ENCODE data around the gene OR10P1. TPM values are rescaled to one million over a fixed set of nuclear protein-coding genes. Genes with fewer than 3 reads are reported as not detected.

OR10P1 gene
- total RNA-seq, 6 donors from 2014 or later, result not detected

DNA sequence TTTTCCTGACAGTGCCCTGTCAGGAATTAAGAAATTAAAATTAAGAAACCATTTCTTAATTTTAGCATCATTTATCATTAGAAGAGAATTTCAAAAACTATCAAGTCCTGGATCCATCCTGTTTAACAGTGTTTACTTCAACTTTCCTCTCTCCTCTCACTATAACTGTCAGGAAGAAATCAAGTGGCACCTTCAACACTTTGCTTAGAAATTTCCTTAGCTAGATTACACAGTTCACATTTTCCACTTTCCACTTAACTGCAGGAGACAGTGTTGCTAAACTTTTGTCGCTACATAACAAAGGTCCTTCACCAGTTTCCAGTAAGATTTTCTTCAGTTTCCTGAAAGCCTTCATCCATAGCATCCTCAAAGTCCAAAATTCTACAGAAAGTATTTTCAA, 21.9 kb upstream of the OR10P1 start:
- Histone ChIP-seq H3K4me1 (peaks cover 3 to 16% (median 7%) of the 10 kb centered on the region in 4 donors), H3K27ac (no peak overlapping the region), H3K9me3 (peaks cover 0 to 19% (median 18%) of the 10 kb centered on the region in 4 donors), H3K4me3 (no peak overlapping the region), H3K36me3 (no peaks in the 10 kb centered on the region), H3K27me3 (no peaks in the 10 kb centered on the region)
- TF ChIP-seq, protein P1, sequence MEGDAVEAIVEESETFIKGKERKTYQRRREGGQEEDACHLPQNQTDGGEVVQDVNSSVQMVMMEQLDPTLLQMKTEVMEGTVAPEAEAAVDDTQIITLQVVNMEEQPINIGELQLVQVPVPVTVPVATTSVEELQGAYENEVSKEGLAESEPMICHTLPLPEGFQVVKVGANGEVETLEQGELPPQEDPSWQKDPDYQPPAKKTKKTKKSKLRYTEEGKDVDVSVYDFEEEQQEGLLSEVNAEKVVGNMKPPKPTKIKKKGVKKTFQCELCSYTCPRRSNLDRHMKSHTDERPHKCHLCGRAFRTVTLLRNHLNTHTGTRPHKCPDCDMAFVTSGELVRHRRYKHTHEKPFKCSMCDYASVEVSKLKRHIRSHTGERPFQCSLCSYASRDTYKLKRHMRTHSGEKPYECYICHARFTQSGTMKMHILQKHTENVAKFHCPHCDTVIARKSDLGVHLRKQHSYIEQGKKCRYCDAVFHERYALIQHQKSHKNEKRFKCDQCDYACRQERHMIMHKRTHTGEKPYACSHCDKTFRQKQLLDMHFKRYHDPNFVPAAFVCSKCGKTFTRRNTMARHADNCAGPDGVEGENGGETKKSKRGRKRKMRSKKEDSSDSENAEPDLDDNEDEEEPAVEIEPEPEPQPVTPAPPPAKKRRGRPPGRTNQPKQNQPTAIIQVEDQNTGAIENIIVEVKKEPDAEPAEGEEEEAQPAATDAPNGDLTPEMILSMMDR (IDR thresholded peaks at IDR 0.05), result no peak
- no peak for TF ChIP-seq POLR2AphosphoS5 (IDR thresholded peaks at IDR 0.05)
- no peak for TF ChIP-seq POLR2A (IDR thresholded peaks at IDR 0.05)
- no peak for TF ChIP-seq EP300 (IDR thresholded peaks at IDR 0.05)
- ATAC-seq (ENCODE audit: low FRiP score in 2 of 2), result no peak
- no peak for DNase-seq
- 87 to 88% methylated on average over 1 of the region's 1 CpG for WGBS, 2 donors

DNA sequence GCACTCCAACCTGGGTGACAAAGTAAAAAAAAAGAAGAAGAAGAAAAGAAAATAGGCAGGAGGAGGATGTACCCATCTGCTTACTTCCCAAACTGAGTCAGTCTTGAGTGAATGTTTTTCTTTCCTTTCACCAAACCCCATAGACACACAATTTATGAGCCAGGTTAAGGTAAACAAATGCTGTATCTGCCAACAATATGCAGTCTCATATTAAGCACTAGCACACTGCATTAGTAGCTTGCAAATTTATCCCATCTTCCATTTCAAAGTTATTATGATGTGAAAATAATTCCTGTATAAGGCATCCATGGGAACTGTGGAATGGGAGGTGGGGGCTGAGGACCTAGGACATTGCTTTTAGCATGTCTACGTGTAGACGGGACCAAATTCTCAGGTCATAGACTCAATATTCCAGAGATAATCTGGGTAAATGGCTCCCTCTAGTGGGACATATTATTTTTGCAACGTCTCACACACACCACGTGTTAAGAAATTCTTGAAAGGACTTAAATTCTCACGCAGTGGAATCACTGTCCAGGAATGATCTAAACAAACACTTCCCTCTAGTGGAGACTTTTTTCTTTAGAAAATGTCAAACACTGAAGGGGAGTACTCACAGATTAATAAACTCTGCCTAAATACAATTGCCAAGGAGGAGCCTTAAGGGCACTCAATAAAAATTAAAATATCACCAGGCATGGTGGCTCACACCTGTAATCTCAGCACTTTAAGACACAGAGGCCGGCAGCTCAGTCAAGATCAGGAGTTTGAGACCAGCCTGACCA, 17.1 kb upstream of the OR10P1 start:
- H3K36me3 ChIP-seq, result no peaks in the 10 kb centered on the region
- DNase-seq (no peak), ATAC-seq (ENCODE audit: low FRiP score in 2 of 2) (peak; percentile 95 to 96)
- TF ChIP-seq, protein P1 (IDR thresholded peaks at IDR 0.05), result peak; percentile 66 to 93 (median 88)
- no peak for TF ChIP-seq POLR2A (IDR thresholded peaks at IDR 0.05)
- TF ChIP-seq EP300 (IDR thresholded peaks at IDR 0.05), result peak in 1 of 4 donors; percentile 40
- no peak for TF ChIP-seq POLR2AphosphoS5 (IDR thresholded peaks at IDR 0.05)
- H3K27me3 ChIP-seq, result no peaks in the 10 kb centered on the region
- no peak overlapping the region for H3K27ac ChIP-seq
- 2 to 7% methylated on average over 6 of the region's 6 CpGs for WGBS, 2 donors
- peaks cover 0 to 18% (median 15%) of the 10 kb centered on the region in 4 donors for H3K9me3 ChIP-seq
- H3K4me3 ChIP-seq, result no peak overlapping the region
- peaks cover 3 to 12% (median 6%) of the 10 kb centered on the region in 4 donors for H3K4me1 ChIP-seq

DNA sequence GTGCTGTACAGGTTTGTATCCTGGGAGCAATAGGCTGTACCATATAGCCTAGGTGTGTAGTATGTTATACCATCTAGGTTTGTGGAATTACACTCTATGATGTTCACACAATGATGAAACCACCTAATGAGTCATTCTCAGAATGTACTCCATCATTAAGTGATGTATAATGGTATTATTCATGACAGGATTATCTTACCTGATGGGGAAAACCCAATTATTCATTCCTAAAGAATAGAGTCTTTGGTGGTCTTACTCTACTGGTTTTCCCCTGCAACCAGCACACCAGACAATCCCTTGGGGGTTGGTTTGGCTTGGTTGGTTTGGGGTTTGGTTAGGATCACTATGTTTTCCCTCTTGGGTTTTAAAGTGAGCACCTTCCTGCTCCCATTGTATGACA, 12.6 kb upstream of the OR10P1 start:
- DNase-seq, result no peak
- TF ChIP-seq POLR2AphosphoS5 (IDR thresholded peaks at IDR 0.05) (no peak), POLR2A (IDR thresholded peaks at IDR 0.05) (no peak), EP300 (IDR thresholded peaks at IDR 0.05) (no peak)
- Histone ChIP-seq H3K4me1 (peaks cover 3 to 11% (median 6%) of the 10 kb centered on the region in 4 donors), H3K27ac (no peak overlapping the region), H3K9me3 (no peaks in the 10 kb centered on the region), H3K27me3 (no peaks in the 10 kb centered on the region), H3K4me3 (no peak overlapping the region), H3K36me3 (no peaks in the 10 kb centered on the region)
- ATAC-seq (ENCODE audit: low FRiP score in 2 of 2), result no peak

DNA sequence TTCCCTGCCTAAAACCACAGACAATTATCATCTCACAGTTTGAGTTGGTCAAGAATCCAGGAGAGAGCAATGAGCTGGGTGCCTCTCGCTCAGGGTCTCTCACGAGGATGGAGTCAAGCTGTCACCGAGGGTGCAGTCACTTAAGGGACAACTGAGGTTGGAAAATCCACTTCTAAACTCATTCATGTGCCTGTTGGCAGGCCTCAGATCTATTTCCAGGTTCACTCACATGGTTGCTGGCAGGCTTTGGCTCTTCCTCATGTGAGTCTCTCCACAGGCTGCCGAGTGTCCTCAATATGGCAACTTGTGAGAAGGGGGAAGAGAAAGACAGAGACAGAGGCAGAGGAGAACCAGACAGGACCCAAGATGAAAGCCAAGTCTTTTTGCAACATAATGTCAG, 10.5 kb upstream of the OR10P1 start:
- H3K4me1 ChIP-seq, result no peaks in the 10 kb centered on the region
- no peak for DNase-seq
- no peaks in the 10 kb centered on the region for H3K36me3 ChIP-seq
- H3K27me3 ChIP-seq, result no peaks in the 10 kb centered on the region
- TF ChIP-seq EP300 (IDR thresholded peaks at IDR 0.05), result no peak
- no peak for TF ChIP-seq POLR2AphosphoS5 (IDR thresholded peaks at IDR 0.05)
- no peak for TF ChIP-seq POLR2A (IDR thresholded peaks at IDR 0.05)
- TF ChIP-seq, protein P1 (IDR thresholded peaks at IDR 0.05), result no peak
- WGBS, 2 donors, result 65 to 81% methylated on average over 4 of the region's 4 CpGs
- H3K27ac ChIP-seq, result no peak overlapping the region
- H3K4me3 ChIP-seq, result no peak overlapping the region
- ATAC-seq (ENCODE audit: low FRiP score in 2 of 2), result no peak
- no peaks in the 10 kb centered on the region for H3K9me3 ChIP-seq

DNA sequence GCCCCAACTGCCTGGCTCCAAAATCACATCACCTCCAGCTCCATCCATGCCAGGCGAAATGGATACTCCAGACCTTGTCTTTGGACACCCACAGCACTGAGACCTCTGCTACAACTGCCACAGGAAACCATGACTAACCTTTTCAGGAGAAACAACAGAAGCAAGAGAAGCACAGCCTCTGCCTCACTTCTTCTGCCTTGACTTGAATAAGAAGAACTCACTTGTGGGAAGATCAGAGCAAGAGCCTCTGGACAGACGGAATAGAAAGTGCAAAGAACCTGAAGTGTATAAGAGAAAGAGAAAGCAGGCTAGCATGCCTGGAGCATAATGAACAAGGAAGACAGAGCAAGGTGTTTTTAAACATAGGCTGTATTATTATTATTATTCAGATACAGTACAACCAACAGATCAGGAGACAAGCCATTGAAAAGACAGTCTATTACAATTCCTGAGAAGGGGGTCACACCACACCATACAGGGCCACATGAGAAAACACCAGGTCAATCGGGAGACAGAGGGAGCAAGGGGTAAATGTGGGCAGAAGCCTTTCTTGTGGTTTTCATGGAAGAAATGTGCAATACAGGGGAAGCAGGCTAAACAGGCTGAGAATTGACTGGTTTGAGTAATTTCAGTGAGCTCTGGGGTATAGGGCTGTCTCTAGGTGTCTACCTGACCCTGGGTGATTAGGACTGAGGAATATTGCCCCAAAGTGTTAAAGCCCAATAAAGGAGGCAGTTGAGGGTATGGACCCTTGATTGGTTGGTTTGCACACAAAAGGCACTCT, 7.4 kb upstream of the OR10P1 start:
- no peak overlapping the region for H3K27ac ChIP-seq
- H3K27me3 ChIP-seq, result no peaks in the 10 kb centered on the region
- H3K36me3 ChIP-seq, result no peaks in the 10 kb centered on the region
- TF ChIP-seq POLR2A (IDR thresholded peaks at IDR 0.05) (no peak), POLR2AphosphoS5 (IDR thresholded peaks at IDR 0.05) (no peak), EP300 (IDR thresholded peaks at IDR 0.05) (no peak)
- TF ChIP-seq, protein P1 (IDR thresholded peaks at IDR 0.05), result no peak
- H3K9me3 ChIP-seq, result no peaks in the 10 kb centered on the region
- 69% methylated on average over 3 of the region's 3 CpGs for WGBS, 2 donors
- no peaks in the 10 kb centered on the region for H3K4me1 ChIP-seq
- H3K4me3 ChIP-seq, result no peak overlapping the region
- DNase-seq, result no peak
- no peak for ATAC-seq (ENCODE audit: low FRiP score in 2 of 2)
